Breast epithelium (tissue), 3 donors: ENCODE measurements around the gene ZNF423.

Experiments
- POLR2A ChIP-seq: fragments of 450-650 bp; IDR thresholded peaks from one replicate; pipeline ENCODE4 v1.6.1; 2016; ENCODE audit warnings: antibody characterized with exemption, mild to moderate bottlenecking, moderate library complexity
- TF ChIP-seq, protein P1 (sequence below), 3 donors: fragments of 450-650 bp; IDR thresholded peaks; one replicate each; pipeline ENCODE4 v1.5.1; 2016 to 2017; ENCODE audit warnings: antibody characterized with exemption in 3 of 3, mild to moderate bottlenecking in 3 of 3, moderate library complexity in 3 of 3

DNA sequence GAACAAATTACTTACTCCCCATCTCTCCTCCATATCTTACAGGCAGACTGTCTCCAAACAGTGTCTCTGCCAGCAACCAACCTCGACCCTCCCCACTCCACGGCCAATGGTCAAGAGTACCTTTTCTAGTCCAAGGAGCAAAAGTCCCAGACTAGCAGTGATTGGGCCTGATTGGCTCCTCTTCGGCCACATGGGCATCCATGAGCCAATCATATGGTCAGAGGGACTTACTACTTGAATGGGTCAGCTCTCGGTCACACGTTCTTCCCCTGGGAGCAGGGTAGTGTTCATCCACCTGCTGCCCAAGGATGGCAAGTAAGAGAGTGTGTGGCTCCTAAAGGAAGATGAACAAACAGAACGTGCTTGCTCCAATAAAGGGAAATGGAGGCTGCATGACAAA lies 397.7 kb downstream of the ZNF423 start:
- TF ChIP-seq, protein P1, sequence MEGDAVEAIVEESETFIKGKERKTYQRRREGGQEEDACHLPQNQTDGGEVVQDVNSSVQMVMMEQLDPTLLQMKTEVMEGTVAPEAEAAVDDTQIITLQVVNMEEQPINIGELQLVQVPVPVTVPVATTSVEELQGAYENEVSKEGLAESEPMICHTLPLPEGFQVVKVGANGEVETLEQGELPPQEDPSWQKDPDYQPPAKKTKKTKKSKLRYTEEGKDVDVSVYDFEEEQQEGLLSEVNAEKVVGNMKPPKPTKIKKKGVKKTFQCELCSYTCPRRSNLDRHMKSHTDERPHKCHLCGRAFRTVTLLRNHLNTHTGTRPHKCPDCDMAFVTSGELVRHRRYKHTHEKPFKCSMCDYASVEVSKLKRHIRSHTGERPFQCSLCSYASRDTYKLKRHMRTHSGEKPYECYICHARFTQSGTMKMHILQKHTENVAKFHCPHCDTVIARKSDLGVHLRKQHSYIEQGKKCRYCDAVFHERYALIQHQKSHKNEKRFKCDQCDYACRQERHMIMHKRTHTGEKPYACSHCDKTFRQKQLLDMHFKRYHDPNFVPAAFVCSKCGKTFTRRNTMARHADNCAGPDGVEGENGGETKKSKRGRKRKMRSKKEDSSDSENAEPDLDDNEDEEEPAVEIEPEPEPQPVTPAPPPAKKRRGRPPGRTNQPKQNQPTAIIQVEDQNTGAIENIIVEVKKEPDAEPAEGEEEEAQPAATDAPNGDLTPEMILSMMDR (IDR thresholded peaks at IDR 0.05) = no peak
- no peak for TF ChIP-seq POLR2A
